Adrenal gland (tissue), 12 donors: Measurements from ENCODE around the gene GBA3. TPM values are rescaled to one million over a fixed set of nuclear protein-coding genes. Genes with fewer than 3 reads are reported as not detected.

ENCODE experiments used
- DNase-seq, 7 donors: peaks; one replicate each; pipeline ENCODE4 v3.0.0-alpha.2; 2019 to 2020
- H3K27ac ChIP-seq, 5 donors: fragments of 200-600 bp; sonication (generic) in 4 of 5; 1 replicate in 3 of 5; 2 replicates in 2 of 5; pipeline versions ENCODE4 v1.5.1 to v1.8.0; 2016 to 2020; ENCODE audit warnings: mild to moderate bottlenecking in 1 of 5
- H3K27me3 ChIP-seq: fragments of 200-600 bp; 2 replicates; pipeline ENCODE4 v1.8.0; 2021
- H3K36me3 ChIP-seq, 2 donors: fragments of 200-600 bp; replicated peaks in 1 of 2; 1 replicate in 1 of 2; 2 replicates in 1 of 2; pipeline versions ENCODE4 v1.5.1 to v1.8.0; 2018 to 2022
- H3K4me1 ChIP-seq, 2 donors: fragments of 200-600 bp; replicated peaks in 1 of 2; 1 replicate in 1 of 2; 2 replicates in 1 of 2; pipeline versions ENCODE4 v1.5.1 to v1.8.0; 2018 to 2021
- H3K4me3 ChIP-seq, 4 donors: fragments of 200-600 bp; sonication (generic) in 3 of 4; one replicate each; pipeline ENCODE4 v1.5.1; 2016 to 2018
- H3K9me3 ChIP-seq, 3 donors: fragments of 200-600 bp; sonication (generic) in 1 of 3; replicated peaks in 1 of 3; 1 replicate in 2 of 3; 2 replicates in 1 of 3; pipeline versions ENCODE4 v1.5.1 to v1.8.0; 2016 to 2021
- POLR2A ChIP-seq, 2 donors: fragments of 450-650 bp; IDR thresholded peaks; one replicate each; pipeline ENCODE4 v1.6.1; 2017; ENCODE audit warnings: antibody characterized with exemption in 2 of 2, mild to moderate bottlenecking in 2 of 2, moderate library complexity in 1 of 2
- WGBS, 4 donors: extraction: QIAGEN DNeasy Blood & Tissue Kit in 2 of 4; methylation state at CpG; one replicate each; pipeline versions ENCODE4 v1.1.5 to v1.1.7; 2013 to 2017; 5-methylcytosine and 5-hydroxymethylcytosine counted together
- intact Hi-C, 2 donors: fragments of 100-400 bp; cut with DNase I; formaldehyde crosslinking; loops; one replicate each; pipeline versions ENCODE4 v1.14.1 to v1.15.0; 2022 to 2023
- polyA plus RNA-seq, 3 donors: library from polyadenylated mRNA; stranded (reverse); fragments of 200-250 nt in 2 of 3; fragments of 350-450 nt in 1 of 3; fragmentation: Illumina TruSeq in 1 of 3; extraction: RNeasy Lipid Tissue Mini Kit (QIAGEN cat#74804) in 1 of 3; gene quantifications; one replicate each; pipeline ENCODE4 v1.2.3, GENCODE V29; 2013 to 2014
- total RNA-seq, 9 donors: library from RNA; depleted of rRNA in 4 of 9; stranded (reverse); fragments of >200 nt in 4 of 9; fragments of 120-200 nt in 1 of 9; fragmentation: NEBNext Ultra II Directional in 1 of 9; extraction: Animal tissue kit (Norgen Biotek cat#: 25700) in 1 of 9; gene quantifications; one replicate each; pipeline versions ENCODE4 v1.1.0 to v1.2.4, GENCODE V29; 2013 to 2023
- TF ChIP-seq, protein P1 (sequence below), 6 experiments: fragments of 450-650 bp in 4 of 6; fragments of 200-600 bp in 2 of 6; sonication (generic) in 1 of 6; IDR thresholded peaks; 1 replicate in 5 of 6; 2 replicates in 1 of 6; pipeline versions ENCODE4 v1.5.1 to v1.8.0; 2016 to 2021; ENCODE audit warnings: antibody characterized with exemption in 6 of 6, mild to moderate bottlenecking in 2 of 6, moderate library complexity in 1 of 6
- donor health status: healthy with polysubstance abuse.
- donor health status: Bipolar disorder and iron deficiency.
- donor health status: DM: yes; HTN: yes; CAD: no.
- donor health status: DM: no; HTN: no; CAD: no.
- donor health status: DM: no; HTN: no; CAD: no.
- donor health status: DM: yes; HTN: yes; CAD: no.

GBA3 gene
- total and polyA plus RNA-seq, 12 donors, result 0.07 to 0.45 (median 0.15) TPM; not detected in 6

DNA sequence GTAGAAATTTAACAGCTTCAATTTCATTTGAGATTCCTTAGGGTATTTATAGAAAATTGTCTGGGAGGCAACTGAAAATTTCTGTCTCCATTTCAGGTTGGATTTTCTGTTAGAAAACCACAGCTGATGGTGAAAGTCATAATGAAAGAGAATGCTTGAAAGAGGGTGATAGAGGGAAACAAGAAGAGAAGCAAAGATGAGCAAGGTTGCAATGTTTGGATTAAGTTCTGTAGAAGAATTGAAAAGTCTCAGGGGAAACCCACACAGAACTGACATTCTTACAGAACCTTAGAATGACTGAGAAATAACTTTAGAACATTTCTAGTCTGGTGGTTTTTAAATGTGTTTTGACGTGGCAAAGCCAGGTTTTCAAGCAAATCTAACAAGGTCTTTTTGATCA, 14.7 kb downstream of the GBA3 start:
- H3K36me3 ChIP-seq, result no peaks in the 10 kb centered on the region
- WGBS, 4 donors, result 60 to 80% (median 72%) methylated on average over 1 of the region's 1 CpG
- no peaks in the 10 kb centered on the region for H3K27me3 ChIP-seq
- no peak overlapping the region for H3K27ac ChIP-seq
- no peak for TF ChIP-seq POLR2A (IDR thresholded peaks at IDR 0.05)
- TF ChIP-seq, protein P1, sequence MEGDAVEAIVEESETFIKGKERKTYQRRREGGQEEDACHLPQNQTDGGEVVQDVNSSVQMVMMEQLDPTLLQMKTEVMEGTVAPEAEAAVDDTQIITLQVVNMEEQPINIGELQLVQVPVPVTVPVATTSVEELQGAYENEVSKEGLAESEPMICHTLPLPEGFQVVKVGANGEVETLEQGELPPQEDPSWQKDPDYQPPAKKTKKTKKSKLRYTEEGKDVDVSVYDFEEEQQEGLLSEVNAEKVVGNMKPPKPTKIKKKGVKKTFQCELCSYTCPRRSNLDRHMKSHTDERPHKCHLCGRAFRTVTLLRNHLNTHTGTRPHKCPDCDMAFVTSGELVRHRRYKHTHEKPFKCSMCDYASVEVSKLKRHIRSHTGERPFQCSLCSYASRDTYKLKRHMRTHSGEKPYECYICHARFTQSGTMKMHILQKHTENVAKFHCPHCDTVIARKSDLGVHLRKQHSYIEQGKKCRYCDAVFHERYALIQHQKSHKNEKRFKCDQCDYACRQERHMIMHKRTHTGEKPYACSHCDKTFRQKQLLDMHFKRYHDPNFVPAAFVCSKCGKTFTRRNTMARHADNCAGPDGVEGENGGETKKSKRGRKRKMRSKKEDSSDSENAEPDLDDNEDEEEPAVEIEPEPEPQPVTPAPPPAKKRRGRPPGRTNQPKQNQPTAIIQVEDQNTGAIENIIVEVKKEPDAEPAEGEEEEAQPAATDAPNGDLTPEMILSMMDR (IDR thresholded peaks at IDR 0.05), result no peak
- intact Hi-C loops, result no loop called here
- DNase-seq, result no peak
- H3K9me3 ChIP-seq, result no peaks in the 10 kb centered on the region
- no peaks in the 10 kb centered on the region for H3K4me1 ChIP-seq
- H3K4me3 ChIP-seq, result no peak overlapping the region

DNA sequence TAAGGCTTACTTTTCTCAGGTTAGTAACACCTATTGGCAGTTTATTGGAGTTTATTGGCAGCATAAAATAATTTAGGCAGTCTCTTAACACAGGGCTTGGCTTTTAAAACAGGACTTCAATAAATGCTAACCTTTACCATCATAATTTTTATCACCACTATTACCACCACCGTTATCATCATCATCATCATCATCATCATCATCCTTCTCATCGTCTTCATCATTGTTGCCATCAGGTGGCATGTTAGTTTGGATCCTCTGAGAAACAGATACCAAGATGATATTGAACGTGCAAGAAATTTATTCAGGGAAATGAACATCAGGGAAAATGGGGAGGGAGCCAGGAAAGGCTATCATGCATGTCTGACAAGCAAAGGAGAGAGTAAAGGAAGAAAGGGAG, 16.2 kb downstream of the GBA3 start:
- Histone ChIP-seq H3K4me3 (no peak overlapping the region), H3K9me3 (no peaks in the 10 kb centered on the region), H3K27ac (no peak overlapping the region), H3K27me3 (no peaks in the 10 kb centered on the region), H3K36me3 (no peaks in the 10 kb centered on the region), H3K4me1 (no peaks in the 10 kb centered on the region)
- no peak for TF ChIP-seq POLR2A (IDR thresholded peaks at IDR 0.05)
- TF ChIP-seq, protein P1 (IDR thresholded peaks at IDR 0.05), result no peak
- no peak for DNase-seq
- 78 to 84% (median 82%) methylated on average over 3 of the region's 3 CpGs for WGBS, 4 donors
- intact Hi-C loops, result no loop called here

- Histone ChIP-seq H3K27ac (no peak overlapping the region), H3K27me3 (no peaks in the 10 kb centered on the region), H3K4me1 (no peaks in the 10 kb centered on the region), H3K36me3 (no peaks in the 10 kb centered on the region), H3K4me3 (no peak overlapping the region), H3K9me3 (no peaks in the 10 kb centered on the region)
- no peak for TF ChIP-seq POLR2A (IDR thresholded peaks at IDR 0.05)
- TF ChIP-seq, protein P1 (IDR thresholded peaks at IDR 0.05), result no peak
- DNase-seq, result no peak
- 70 to 84% (median 78%) methylated on average over 4 of the region's 4 CpGs for WGBS, 4 donors
- intact Hi-C loops, result no loop called here
Observed at GRCh38 chr4:22712105-22712504, 19.4 kb downstream of the GBA3 start.

- TF ChIP-seq, protein P1 (IDR thresholded peaks at IDR 0.05), result no peak
- no peak for TF ChIP-seq POLR2A (IDR thresholded peaks at IDR 0.05)
- Histone ChIP-seq H3K27ac (no peak overlapping the region), H3K27me3 (no peaks in the 10 kb centered on the region), H3K36me3 (no peaks in the 10 kb centered on the region), H3K4me3 (no peak overlapping the region), H3K9me3 (no peaks in the 10 kb centered on the region), H3K4me1 (no peaks in the 10 kb centered on the region)
- DNase-seq, result no peak
- intact Hi-C loops, result no loop called here
- 50 to 64% (median 62%) methylated on average over 7 of the region's 7 CpGs for WGBS, 4 donors
Observed at GRCh38 chr4:22712529-22712928, 19.8 kb downstream of the GBA3 start.
